Lung (tissue), 12 donors: ENCODE measurements around the gene USP34. TPM values are rescaled to one million over a fixed set of nuclear protein-coding genes. Genes with fewer than 3 reads are reported as not detected.

Source experiments
- ATAC-seq: fragments of 200-7000 bp; cut with Tn5 transposase; one replicate; pipeline ENCODE4 v1.9.1; 2020; ENCODE audit warnings: moderate number of reproducible peaks; ENCODE audit not compliant: insufficient read depth, low FRiP score
- DNase-seq, 3 donors: peaks; one replicate each; pipeline ENCODE4 v3.0.0-alpha.2; 2013 to 2017
- H3K27ac ChIP-seq, 2 donors: one replicate each; pipeline ENCODE4 v1.5.1; 2013; ENCODE audit warnings: mild to moderate bottlenecking in 2 of 2, moderate library complexity in 2 of 2, control low read depth in 1 of 2, inconsistent platforms in 1 of 2, low read depth in 1 of 2, low read length in 1 of 2
- H3K27me3 ChIP-seq, 3 donors: one replicate each; pipeline ENCODE4 v1.5.1; 2013; ENCODE audit warnings: low read length in 2 of 3; ENCODE audit not compliant: control insufficient read depth in 3 of 3, insufficient read depth in 3 of 3
- H3K36me3 ChIP-seq, 4 donors: one replicate each; pipeline ENCODE4 v1.5.1; 2013; ENCODE audit warnings: low read length in 4 of 4, mild to moderate bottlenecking in 1 of 4, moderate library complexity in 1 of 4; ENCODE audit not compliant: control insufficient read depth in 4 of 4, insufficient read depth in 4 of 4
- H3K4me1 ChIP-seq, 5 donors: one replicate each; pipeline ENCODE4 v1.5.1; 2013; ENCODE audit warnings: low read length in 5 of 5, mild to moderate bottlenecking in 2 of 5, moderate library complexity in 1 of 5; ENCODE audit not compliant: control insufficient read depth in 5 of 5, insufficient read depth in 5 of 5
- H3K4me3 ChIP-seq: one replicate; pipeline ENCODE4 v1.5.1; 2013; ENCODE audit warnings: mild to moderate bottlenecking, control low read depth, moderate library complexity
- H3K9ac ChIP-seq, 2 donors: one replicate each; pipeline ENCODE4 v1.5.1; 2013; ENCODE audit warnings: low read length in 2 of 2, control low read depth in 1 of 2; ENCODE audit not compliant: insufficient read depth in 1 of 2
- H3K9me3 ChIP-seq, 4 donors: one replicate each; pipeline ENCODE4 v1.5.1; 2013; ENCODE audit warnings: low read length in 3 of 4, mild to moderate bottlenecking in 1 of 4, moderate library complexity in 1 of 4; ENCODE audit not compliant: control insufficient read depth in 4 of 4, insufficient read depth in 3 of 4
- WGBS, 2 donors: extraction: QIAGEN DNeasy Blood & Tissue Kit; methylation state at CpG; one replicate each; pipeline ENCODE4 v1.1.7; 2013; 5-methylcytosine and 5-hydroxymethylcytosine counted together
- polyA plus RNA-seq, 2 donors: library from polyadenylated mRNA; stranded (reverse); fragments of 200-250 nt; gene quantifications; one replicate each; pipeline ENCODE4 v1.2.1, GENCODE V29; 2013
- total RNA-seq, 2 donors: library from RNA; depleted of rRNA in 1 of 2; stranded (reverse); fragments of >200 nt in 1 of 2; gene quantifications; one replicate each; pipeline ENCODE4 v1.2.1, GENCODE V29; 2014 to 2021
- TF ChIP-seq, protein P1 (sequence below): IDR thresholded peaks from 2 replicates; pipeline ENCODE4 v1.5.1; 2012; ENCODE audit warnings: mild to moderate bottlenecking; ENCODE audit errors: control extremely low read depth, extremely low read depth
- donor health status: control.
- donor health status: control.
- donor health status: Bipolar disorder and iron deficiency.
- donor health status: healthy.
- donor health status: DM: yes; HTN: yes; CAD: no.

The USP34 gene
- total and polyA plus RNA-seq, 4 donors = 38.7 to 233 (median 67.8) TPM

DNA sequence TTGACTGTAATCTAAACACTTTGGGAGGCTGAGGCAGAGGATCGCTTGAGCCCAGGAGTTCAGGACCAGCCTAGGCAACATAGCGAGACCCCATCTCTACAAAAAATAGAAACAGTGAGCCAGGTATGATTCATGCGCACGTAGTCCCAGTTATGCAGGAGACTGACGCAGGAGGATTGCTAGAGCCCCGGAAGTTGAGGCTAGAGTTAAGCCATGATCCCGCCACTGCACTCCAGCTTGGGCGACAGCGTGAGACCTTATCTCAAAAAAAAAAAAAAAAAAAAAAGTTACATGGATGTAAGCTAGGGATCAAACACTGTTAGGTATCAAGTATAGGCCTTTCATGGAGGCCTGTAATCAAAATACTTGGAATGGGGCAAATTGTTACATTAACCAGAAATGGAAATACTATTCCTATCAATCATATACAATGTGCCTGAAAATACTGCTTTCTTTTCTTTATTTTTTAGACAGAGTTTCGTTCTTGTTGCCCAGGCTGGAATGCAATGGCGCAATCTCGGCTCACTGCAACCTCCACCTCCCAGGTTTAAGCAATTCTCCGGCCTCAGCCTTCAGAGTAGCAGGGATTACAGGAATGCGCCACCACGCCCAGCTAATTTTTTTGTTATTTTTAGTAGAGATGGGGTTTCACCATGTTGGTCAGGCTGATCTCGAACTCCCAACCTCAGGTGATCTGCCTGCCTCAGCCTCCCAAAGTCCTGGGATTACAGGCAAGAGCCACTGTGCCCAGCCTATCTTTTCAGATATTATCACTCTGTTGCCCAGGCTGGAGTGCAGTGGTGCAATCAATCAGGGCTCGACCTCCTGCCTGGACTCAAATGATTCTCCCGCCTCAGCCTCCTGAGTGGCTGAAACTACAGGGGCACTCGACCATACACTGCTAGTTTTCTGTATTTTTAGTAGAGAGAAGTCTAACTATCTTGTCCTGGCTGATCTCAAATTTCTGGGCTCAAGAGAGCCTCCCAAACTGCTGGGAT, 40.1 kb upstream of the USP34 start:
- no peak for ATAC-seq
- TF ChIP-seq, protein P1, sequence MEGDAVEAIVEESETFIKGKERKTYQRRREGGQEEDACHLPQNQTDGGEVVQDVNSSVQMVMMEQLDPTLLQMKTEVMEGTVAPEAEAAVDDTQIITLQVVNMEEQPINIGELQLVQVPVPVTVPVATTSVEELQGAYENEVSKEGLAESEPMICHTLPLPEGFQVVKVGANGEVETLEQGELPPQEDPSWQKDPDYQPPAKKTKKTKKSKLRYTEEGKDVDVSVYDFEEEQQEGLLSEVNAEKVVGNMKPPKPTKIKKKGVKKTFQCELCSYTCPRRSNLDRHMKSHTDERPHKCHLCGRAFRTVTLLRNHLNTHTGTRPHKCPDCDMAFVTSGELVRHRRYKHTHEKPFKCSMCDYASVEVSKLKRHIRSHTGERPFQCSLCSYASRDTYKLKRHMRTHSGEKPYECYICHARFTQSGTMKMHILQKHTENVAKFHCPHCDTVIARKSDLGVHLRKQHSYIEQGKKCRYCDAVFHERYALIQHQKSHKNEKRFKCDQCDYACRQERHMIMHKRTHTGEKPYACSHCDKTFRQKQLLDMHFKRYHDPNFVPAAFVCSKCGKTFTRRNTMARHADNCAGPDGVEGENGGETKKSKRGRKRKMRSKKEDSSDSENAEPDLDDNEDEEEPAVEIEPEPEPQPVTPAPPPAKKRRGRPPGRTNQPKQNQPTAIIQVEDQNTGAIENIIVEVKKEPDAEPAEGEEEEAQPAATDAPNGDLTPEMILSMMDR = no peak
- Histone ChIP-seq H3K36me3 (peaks cover 14 to 43% (median 26%) of the 10 kb centered on the region in 4 donors), H3K9me3 (no peaks in the 10 kb centered on the region), H3K4me3 (no peak overlapping the region), H3K4me1 (peaks cover 0 to 3% (median 0%) of the 10 kb centered on the region in 5 donors), H3K27ac (no peak overlapping the region), H3K9ac (no peak overlapping the region), H3K27me3 (no peaks in the 10 kb centered on the region)
- no peak for DNase-seq
- 86 to 92% methylated on average over 19 of the region's 19 CpGs for WGBS, 2 donors

DNA sequence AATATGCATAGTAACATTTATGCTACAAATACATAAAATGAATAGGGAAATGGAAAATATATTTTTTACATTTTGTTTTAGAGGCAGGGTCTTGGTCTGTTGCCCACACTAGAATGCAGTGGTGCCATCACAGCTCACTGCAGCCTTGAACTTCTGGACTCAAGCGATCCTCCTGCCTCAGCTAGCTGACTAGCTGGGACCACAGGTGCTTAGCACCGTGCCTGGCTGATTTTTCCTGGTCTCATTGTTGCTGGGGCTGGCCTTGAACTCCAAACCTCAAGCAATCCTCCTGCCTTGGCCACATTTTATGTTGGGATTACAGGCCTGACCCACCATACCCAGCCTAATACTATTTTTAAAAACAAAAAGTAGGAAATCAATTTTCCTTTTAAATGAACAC, 34.1 kb upstream of the USP34 start:
- H3K27ac ChIP-seq = no peak overlapping the region
- no peak overlapping the region for H3K4me3 ChIP-seq
- H3K9ac ChIP-seq = no peak overlapping the region
- H3K9me3 ChIP-seq = no peaks in the 10 kb centered on the region
- peaks cover 16 to 28% (median 18%) of the 10 kb centered on the region in 4 donors for H3K36me3 ChIP-seq
- H3K27me3 ChIP-seq = no peaks in the 10 kb centered on the region
- WGBS, 2 donors = 96 to 97% methylated on average over 2 of the region's 2 CpGs
- DNase-seq (no peak), ATAC-seq (no peak)
- no peaks in the 10 kb centered on the region for H3K4me1 ChIP-seq
- TF ChIP-seq, protein P1 = no peak

DNA sequence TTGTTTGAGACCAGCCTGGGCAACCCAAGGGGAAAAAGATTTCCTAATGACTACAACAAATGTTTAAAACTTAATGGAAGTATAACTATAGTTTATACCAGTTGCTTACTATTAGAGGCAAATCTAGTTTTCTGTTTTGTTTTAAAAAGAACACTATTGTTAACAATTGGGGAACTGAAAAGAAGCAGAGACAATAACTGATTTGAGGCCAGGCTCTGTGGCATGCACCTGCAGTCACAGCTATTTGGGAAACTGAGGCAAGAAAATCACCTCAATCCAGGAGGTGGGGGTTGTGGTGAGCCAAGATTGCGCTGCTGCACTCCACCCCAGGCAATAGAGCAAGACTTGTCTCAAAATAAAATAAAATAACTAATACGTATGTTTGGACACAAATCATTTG, 28.2 kb upstream of the USP34 start:
- H3K36me3 ChIP-seq = peaks cover 23 to 57% (median 34%) of the 10 kb centered on the region in 4 donors
- no peak overlapping the region for H3K27ac ChIP-seq
- no peak overlapping the region for H3K9ac ChIP-seq
- no peaks in the 10 kb centered on the region for H3K27me3 ChIP-seq
- H3K4me3 ChIP-seq = no peak overlapping the region
- no peak for ATAC-seq
- 98 to 99% methylated on average over 2 of the region's 2 CpGs for WGBS, 2 donors
- H3K4me1 ChIP-seq = no peaks in the 10 kb centered on the region
- TF ChIP-seq, protein P1 = no peak
- H3K9me3 ChIP-seq = no peaks in the 10 kb centered on the region
- no peak for DNase-seq
